Testis (tissue), 3 donors: ENCODE measurements around the gene TSPAN2. TPM values are rescaled to one million over a fixed set of nuclear protein-coding genes. Genes with fewer than 3 reads are reported as not detected.

ENCODE experiments used
- DNase-seq: peaks from one replicate; pipeline ENCODE4 v3.0.0-alpha.2; 2019
- H3K27ac ChIP-seq, 2 donors: fragments of 200-600 bp; sonication (generic); one replicate each; pipeline ENCODE4 v1.5.1; 2019
- H3K27me3 ChIP-seq: fragments of 200-600 bp; sonication (generic); one replicate; pipeline ENCODE4 v1.5.1; 2019
- H3K36me3 ChIP-seq: fragments of 200-600 bp; sonication (generic); one replicate; pipeline ENCODE4 v1.5.1; 2017; ENCODE audit warnings: low read depth; ENCODE audit errors: missing control alignments
- H3K4me1 ChIP-seq: fragments of 200-600 bp; sonication (generic); one replicate; pipeline ENCODE4 v1.5.1; 2019
- H3K4me3 ChIP-seq, 2 donors: fragments of 200-600 bp; sonication (generic); one replicate each; pipeline ENCODE4 v1.5.1; 2017 to 2019
- H3K9me3 ChIP-seq: fragments of 200-600 bp; sonication (generic); one replicate; pipeline ENCODE4 v1.5.1; 2017
- POLR2A ChIP-seq: fragments of 450-650 bp; IDR thresholded peaks from one replicate; pipeline ENCODE4 v1.6.1; 2017; ENCODE audit warnings: antibody characterized with exemption, mild to moderate bottlenecking, moderate library complexity
- WGBS, 2 donors: methylation state at CpG; one replicate each; pipeline ENCODE4 v1.1.5; 2018; 5-methylcytosine and 5-hydroxymethylcytosine counted together
- intact Hi-C: fragments of 100-400 bp; cut with DNase I; formaldehyde crosslinking; loops from one replicate; pipeline ENCODE4 v1.15.1; 2023; ENCODE audit warnings: low total_unique reads
- polyA plus RNA-seq: library from polyadenylated mRNA; stranded (reverse); fragments of 350-450 nt; fragmentation: Illumina TruSeq; extraction: RNeasy Lipid Tissue Mini Kit (QIAGEN cat#74804); gene quantifications from one replicate; pipeline ENCODE4 v1.2.3, GENCODE V29; 2014; ENCODE audit warnings: low read depth, low replicate concordance; ENCODE audit not compliant: insufficient read depth
- total RNA-seq, 2 donors: library from RNA; depleted of rRNA; stranded (reverse); fragments of >200 nt; gene quantifications; one replicate each; pipeline ENCODE4 v1.2.3, GENCODE V29; 2016
- TF ChIP-seq, protein P1 (sequence below), 3 experiments: fragments of 450-650 bp in 2 of 3; fragments of 200-600 bp in 1 of 3; sonication (generic) in 1 of 3; IDR thresholded peaks; one replicate each; pipeline ENCODE4 v1.5.1; 2016 to 2019; ENCODE audit warnings: antibody characterized with exemption in 3 of 3, mild to moderate bottlenecking in 2 of 3, moderate library complexity in 1 of 3

The TSPAN2 gene
- total and polyA plus RNA-seq, 3 donors from 2014 or later = 1.0 to 6.0 (median 1.2) TPM

DNA sequence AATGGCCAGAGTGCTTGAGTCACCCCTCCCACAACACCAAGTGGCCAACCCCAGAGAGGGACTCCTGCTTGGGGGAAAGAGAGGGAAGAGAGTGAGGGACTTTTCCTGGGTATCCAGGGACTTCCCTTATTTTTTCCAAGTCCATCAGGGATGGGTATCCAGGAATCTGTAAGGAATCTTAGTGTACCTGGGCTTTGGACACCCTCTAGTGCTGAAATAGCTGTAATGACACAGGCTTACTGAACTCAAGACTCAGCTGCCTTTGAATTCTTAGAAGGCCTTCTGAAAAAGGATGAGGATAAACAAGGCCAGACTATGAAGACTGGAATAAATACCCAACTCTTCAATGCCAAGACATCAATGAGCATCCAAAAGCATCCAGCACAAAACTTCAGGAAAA lies 47.6 kb downstream of the TSPAN2 start:
- Histone ChIP-seq H3K27me3 (no peaks in the 10 kb centered on the region), H3K4me1 (peaks cover 7% of the 10 kb centered on the region), H3K36me3 (no peaks in the 10 kb centered on the region), H3K9me3 (no peaks in the 10 kb centered on the region), H3K27ac (no peak overlapping the region), H3K4me3 (no peak overlapping the region)
- DNase-seq = no peak
- intact Hi-C loops = no loop called here
- no peak for TF ChIP-seq POLR2A
- TF ChIP-seq, protein P1, sequence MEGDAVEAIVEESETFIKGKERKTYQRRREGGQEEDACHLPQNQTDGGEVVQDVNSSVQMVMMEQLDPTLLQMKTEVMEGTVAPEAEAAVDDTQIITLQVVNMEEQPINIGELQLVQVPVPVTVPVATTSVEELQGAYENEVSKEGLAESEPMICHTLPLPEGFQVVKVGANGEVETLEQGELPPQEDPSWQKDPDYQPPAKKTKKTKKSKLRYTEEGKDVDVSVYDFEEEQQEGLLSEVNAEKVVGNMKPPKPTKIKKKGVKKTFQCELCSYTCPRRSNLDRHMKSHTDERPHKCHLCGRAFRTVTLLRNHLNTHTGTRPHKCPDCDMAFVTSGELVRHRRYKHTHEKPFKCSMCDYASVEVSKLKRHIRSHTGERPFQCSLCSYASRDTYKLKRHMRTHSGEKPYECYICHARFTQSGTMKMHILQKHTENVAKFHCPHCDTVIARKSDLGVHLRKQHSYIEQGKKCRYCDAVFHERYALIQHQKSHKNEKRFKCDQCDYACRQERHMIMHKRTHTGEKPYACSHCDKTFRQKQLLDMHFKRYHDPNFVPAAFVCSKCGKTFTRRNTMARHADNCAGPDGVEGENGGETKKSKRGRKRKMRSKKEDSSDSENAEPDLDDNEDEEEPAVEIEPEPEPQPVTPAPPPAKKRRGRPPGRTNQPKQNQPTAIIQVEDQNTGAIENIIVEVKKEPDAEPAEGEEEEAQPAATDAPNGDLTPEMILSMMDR (IDR thresholded peaks at IDR 0.05) = no peak

DNA sequence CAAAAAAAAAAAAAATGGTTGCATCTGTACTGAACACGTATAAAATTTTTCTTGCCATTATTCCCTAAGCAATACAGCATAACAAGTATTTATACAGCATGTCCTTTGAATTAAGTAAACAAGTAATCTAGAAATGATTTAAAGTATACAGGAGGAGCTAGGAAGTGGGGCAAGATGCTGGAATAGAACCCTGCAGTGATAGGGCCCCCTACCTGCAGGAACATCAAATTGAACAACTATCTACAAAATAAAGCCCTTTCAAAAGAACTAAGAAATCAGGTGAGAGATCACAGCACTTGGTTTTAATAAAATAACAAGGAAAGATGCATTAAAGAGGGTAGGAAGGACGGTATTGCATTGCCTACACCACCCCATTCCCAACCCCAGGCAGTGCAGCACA lies 48.8 kb downstream of the TSPAN2 start:
- 76 to 84% methylated on average over 2 of the region's 2 CpGs for WGBS, 2 donors

DNA sequence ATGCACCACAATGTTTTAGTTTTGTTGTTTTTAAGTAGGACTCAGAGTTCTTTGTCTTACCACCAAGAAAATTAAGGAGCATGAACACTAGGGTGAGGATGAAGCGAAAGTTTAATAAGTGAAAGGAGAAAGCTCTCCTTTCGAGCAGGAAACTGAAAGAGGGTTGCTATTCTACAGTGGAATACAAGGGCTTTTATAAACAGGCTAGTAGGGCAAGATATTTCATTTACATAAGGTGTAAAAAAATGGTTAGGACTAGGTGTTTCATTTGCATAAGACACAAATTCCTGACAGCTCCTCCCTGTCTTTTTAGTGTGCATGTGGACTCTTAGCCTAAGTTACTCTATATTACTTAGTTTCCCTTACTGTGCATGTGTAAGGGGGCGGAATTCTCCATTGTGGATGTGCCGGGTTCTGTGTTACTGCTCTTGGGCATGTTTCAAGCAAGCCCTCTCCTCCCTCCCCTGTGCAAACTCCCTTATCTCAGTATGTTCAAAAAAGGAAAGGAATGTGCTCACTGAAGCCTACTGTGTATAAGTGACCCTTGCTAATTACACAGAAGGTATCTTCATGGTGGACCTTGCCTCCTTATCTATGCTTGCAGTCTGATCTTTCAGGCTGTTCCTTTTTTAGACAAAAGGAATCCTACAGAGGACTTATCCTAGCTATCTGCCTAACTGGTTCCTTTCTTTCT lies 52.3 kb downstream of the TSPAN2 start:
- H3K4me3 ChIP-seq = no peak overlapping the region
- intact Hi-C loops = no loop called here
- DNase-seq = no peak
- no peak overlapping the region for H3K27ac ChIP-seq
- H3K36me3 ChIP-seq = no peaks in the 10 kb centered on the region
- no peaks in the 10 kb centered on the region for H3K27me3 ChIP-seq
- no peak for TF ChIP-seq POLR2A
- no peaks in the 10 kb centered on the region for H3K9me3 ChIP-seq
- 68 to 73% methylated on average over 4 of the region's 4 CpGs for WGBS, 2 donors
- H3K4me1 ChIP-seq = peaks cover 7% of the 10 kb centered on the region

More for the DNA sequence above, 48.8 kb downstream of the TSPAN2 start:
- intact Hi-C loops = no loop called here
- DNase-seq = no peak
- Histone ChIP-seq H3K4me3 (no peak overlapping the region), H3K27ac (no peak overlapping the region), H3K27me3 (no peaks in the 10 kb centered on the region), H3K36me3 (no peaks in the 10 kb centered on the region), H3K4me1 (peaks cover 7% of the 10 kb centered on the region), H3K9me3 (no peaks in the 10 kb centered on the region)
- TF ChIP-seq, protein P1 (IDR thresholded peaks at IDR 0.05) = no peak

DNA sequence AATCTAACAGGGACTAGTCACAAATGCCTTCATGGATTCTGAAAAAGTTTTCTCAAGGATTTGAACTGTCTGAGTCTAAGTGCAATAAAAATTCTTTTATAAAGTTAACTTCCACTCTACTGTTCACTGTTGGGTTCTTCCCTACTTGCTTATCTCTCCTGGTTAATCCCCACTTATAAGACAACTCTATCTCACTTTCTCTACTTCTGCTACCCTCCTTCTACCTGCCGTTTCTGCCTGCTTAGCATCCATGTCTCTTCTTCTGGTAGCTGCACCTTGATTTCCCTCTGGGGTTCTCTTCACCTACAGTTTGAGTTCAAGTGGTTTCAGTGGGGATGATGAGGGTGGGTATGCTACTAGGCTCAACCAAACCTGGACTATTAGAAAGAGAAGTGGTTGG lies 53.7 kb downstream of the TSPAN2 start:
- intact Hi-C loops = no loop called here
- no peak overlapping the region for H3K4me3 ChIP-seq
- H3K27me3 ChIP-seq = no peaks in the 10 kb centered on the region
- H3K36me3 ChIP-seq = no peaks in the 10 kb centered on the region
- TF ChIP-seq POLR2A = no peak
- TF ChIP-seq, protein P1 (IDR thresholded peaks at IDR 0.05) = no peak
- DNase-seq = no peak
- no peak overlapping the region for H3K27ac ChIP-seq
- 78 to 91% methylated on average over 1 of the region's 1 CpG for WGBS, 2 donors
- no peaks in the 10 kb centered on the region for H3K9me3 ChIP-seq
- H3K4me1 ChIP-seq = peaks cover 7% of the 10 kb centered on the region

DNA sequence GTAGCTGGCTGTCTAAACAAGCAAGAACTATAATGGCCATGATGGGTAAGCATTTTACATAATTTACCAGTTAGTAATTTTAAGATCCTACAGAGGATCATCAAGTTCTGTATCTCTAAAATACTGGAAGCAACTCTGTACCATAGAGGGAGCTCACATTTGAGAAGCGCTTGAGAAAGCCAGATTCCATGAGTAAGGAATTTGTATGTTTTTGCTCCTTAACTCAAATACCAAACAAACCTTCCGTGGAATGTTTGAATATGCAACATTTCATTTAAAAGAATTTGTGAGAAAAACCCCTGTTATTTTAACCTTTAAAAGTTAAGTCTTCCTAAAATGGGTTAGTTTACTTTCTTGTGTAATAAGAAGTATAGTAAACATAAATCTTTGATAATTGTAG lies 57.7 kb downstream of the TSPAN2 start:
- Histone ChIP-seq H3K4me1 (no peaks in the 10 kb centered on the region), H3K27ac (no peak overlapping the region), H3K9me3 (no peaks in the 10 kb centered on the region), H3K4me3 (no peak overlapping the region), H3K27me3 (no peaks in the 10 kb centered on the region), H3K36me3 (no peaks in the 10 kb centered on the region)
- intact Hi-C loops = no loop called here
- 63 to 65% methylated on average over 2 of the region's 2 CpGs for WGBS, 2 donors
- DNase-seq = no peak
- TF ChIP-seq, protein P1 (IDR thresholded peaks at IDR 0.05) = no peak
- no peak for TF ChIP-seq POLR2A
